HG02763 (cell line): Measurements from ENCODE around the gene OSTF1.

Source experiments
- ATAC-seq: cut with Tn5 transposase; IDR thresholded peaks from one replicate; pipeline ENCODE4 v1.9.1; 2021; ENCODE audit warnings: mild to moderate bottlenecking, moderate library complexity; ENCODE audit not compliant: unreplicated experiment

Gene OSTF1

DNA sequence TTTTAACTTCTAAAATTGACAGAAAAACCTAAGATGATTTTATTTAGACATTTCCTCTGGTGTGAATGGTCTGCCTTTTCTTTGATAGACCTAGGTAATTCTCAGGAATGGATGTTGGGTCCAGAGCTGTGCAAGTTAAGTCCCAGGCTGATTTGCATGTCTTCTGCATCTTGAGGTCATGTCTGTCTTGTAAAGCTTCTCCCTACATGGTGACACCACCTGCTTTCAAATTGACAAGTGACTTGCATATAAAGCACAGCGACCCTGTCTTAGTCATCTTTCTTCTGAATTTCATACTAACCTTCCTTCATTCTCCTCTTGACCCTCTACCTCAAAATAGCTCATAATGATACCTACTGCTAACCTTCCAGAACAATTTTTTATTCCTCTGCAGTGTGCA is 29.2 kb downstream of the OSTF1 start:
- ATAC-seq, result no peak

DNA sequence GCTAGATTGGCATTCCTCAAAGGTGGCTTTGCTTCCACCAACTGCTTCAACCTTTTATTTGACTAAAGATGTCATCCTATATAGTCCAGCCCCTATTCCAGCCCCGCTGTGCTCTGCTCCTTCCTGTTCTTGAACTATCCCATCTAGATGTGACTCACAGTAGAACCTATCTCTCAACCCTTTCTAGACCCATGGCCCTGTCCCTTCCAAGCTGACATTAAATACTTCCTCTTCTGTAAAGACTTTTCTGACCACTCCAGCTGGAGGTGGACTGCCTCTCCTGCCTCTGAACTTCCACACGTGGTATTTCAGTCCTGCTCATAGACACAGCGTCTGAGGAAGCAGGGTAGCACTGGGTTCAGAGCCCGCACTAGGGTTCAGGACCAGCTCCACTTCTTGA is 32.4 kb downstream of the OSTF1 start:
- no peak for ATAC-seq

- no peak for ATAC-seq
Observed at GRCh38 chr9:75121914-75122558, 33.7 kb downstream of the OSTF1 start.

GRCh38 chr9:75123696-75124095 is 35.4 kb downstream of the OSTF1 start:
- ATAC-seq, result no peak

- ATAC-seq, result no peak
Observed at GRCh38 chr9:75128535-75128934, 40.2 kb downstream of the OSTF1 start.

GRCh38 chr9:75130172-75130571 is 41.9 kb downstream of the OSTF1 start:
- ATAC-seq, result no peak

DNA sequence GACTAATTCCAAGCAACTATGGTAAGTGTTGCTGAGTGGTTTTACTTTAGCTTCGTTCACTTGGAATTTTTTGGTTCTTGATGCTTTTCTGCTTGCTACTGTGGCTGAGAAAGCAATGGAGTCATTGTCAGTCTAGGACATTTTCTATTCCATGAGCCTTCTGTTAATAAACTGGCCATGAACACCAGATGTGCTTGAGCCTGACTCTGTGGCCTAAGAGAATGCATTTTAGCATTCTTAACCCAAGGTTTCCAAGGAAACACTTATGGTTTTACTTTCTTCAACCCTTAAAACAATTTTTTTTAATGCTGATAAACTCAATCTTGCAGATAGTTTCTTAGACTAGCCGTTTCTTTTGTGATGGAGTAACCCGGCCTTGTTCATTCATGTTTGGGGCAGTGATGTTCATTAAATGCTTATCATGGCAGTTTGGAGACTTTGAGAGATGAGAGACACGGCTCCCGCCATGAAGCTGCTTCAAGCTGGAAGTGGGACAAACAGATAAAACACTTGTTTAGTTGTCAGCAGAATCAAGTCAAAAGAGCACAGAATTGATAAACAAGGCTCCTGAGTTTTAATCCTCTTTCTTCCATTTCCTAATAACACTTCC is 42.4 kb downstream of the OSTF1 start:
- ATAC-seq, result no peak

GRCh38 chr9:75131700-75132099 is 43.4 kb downstream of the OSTF1 start:
- no peak for ATAC-seq

DNA sequence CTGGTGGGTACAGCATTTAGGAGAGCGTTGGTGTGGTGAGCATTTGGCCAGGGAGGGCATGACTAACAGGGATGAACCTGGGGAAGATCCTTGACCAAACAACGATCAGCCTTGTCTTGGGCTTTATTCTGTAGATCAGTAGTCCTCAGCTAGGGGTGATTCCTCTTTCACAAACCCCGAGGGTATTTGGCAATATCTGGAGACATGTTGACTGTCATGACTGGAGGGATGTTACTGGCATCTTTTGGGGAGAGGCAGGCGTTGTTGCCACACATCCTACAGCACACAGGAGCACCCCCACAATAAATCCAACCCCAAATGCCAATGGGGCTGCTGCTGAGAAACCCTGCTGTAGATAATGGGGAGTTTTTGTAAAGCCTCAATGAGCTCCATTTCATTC is 43.9 kb downstream of the OSTF1 start:
- ATAC-seq, result no peak

GRCh38 chr9:75133396-75133795 is 45.1 kb downstream of the OSTF1 start:
- ATAC-seq, result no peak

- no peak for ATAC-seq
Observed at GRCh38 chr9:75134495-75134894, 46.2 kb downstream of the OSTF1 start.

GRCh38 chr9:75138260-75139040 is 50.1 kb downstream of the OSTF1 start:
- no peak for ATAC-seq

- ATAC-seq, result no peak
Observed at GRCh38 chr9:75139201-75139600, 50.9 kb downstream of the OSTF1 start.

GRCh38 chr9:75140261-75140660 is 51.9 kb downstream of the OSTF1 start:
- ATAC-seq, result no peak

DNA sequence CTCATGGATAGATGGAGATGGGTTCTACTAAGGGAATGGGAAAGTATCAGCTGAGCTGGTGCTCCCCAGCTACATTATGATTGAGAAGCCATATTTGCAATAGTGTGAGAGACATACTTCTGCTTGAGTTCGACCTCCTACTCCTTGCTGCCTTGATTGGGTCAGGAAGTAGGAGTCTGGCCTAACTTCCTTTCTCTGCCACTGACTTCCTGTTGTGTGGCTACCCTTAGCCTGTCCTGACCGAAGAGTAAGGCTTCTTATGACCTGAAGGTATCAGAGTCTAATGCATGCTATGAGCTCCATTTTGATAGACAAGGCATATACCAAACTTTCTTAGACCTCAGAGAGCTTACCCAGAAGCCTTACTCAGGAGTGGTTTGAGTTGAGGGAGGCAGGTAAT is 53.9 kb downstream of the OSTF1 start:
- no peak for ATAC-seq

GRCh38 chr9:75146229-75146628 is 57.9 kb downstream of the OSTF1 start:
- ATAC-seq, result no peak

DNA sequence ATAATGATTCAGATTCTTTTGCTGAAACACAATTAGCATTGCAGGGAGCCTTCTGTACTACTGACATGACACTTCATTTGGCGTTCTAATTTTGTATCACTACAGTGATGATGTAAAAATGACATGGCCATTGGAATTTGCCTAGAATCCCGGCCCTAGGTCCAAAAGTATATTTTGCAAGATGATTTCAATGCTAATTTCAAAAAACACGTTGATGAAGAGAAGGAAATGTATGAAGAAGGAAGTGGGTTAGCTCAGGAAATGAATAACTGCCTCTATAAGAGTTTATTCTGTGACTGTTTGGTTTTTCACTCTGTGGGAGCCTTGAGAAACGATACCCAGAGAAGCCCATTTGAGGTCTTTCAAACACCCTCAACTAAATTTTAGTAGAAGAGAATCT is 59.3 kb downstream of the OSTF1 start:
- ATAC-seq, result no peak

- no peak for ATAC-seq
Observed at GRCh38 chr9:75148561-75148960, 60.2 kb downstream of the OSTF1 start.

DNA sequence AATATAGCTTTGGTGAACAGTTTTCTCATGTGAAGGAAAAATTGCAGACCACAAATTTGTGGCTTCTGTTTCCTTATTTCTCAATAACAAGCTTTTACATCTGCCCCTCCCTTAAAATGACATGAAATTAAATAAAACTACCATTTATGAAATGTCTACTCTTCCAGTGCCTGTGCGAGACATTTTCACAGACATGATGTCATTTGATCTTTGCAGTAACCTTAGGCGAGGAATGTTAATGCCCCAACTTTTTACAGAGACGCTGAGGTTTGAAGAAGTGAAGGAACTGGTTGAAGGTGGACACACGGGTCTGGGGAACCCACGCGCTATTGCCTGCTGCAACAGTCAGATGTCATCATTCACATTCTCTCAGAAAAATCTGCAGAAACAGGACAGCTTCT is 61.5 kb downstream of the OSTF1 start:
- no peak for ATAC-seq

DNA sequence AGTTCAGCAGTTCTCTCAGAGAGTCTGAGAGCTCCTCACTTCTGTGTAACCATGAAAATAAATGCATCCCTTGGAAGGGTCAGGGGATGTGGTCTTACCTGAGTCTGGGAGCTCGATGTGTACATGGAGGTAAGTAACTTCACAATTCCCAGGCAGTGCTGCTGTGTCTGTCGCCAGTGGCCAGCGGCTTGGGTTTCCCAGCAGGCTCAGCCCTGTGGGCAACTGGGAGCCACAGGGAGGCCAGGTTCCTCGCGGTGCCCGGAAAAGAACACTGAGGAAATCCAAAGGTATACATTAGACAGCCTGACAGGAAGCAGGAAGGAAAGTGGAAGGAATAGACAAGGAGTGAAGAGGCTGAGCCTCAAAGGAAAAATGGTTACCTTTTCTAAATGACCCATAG is 62.2 kb downstream of the OSTF1 start:
- ATAC-seq, result no peak

DNA sequence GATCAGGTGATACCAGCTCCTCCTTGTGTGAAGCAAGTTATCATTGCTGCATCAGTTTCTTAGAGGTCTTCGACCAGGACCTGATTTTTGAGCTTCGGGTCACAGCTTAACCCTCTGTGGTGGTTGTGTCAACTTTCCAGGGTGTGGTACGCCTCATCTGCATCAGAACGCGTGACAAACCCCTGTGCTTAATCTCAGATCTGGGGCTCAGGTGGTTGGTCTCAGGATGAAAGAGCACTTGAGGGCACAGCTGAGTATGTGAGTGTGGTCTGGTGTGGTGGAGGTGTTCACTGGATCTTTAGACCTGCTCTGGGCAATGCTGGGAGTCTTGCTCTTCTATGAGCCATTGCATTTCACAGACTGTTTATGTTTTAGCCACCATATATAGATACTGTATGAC is 64.1 kb downstream of the OSTF1 start:
- no peak for ATAC-seq

GRCh38 chr9:75156858-75157257 is 68.5 kb downstream of the OSTF1 start:
- no peak for ATAC-seq
